Testis (tissue), 3 donors: ENCODE results near the gene WDFY2. TPM values are rescaled to one million over a fixed set of nuclear protein-coding genes. Genes with fewer than 3 reads are reported as not detected.

ENCODE experiments used
- DNase-seq: peaks from one replicate; pipeline ENCODE4 v3.0.0-alpha.2; 2019
- H3K27ac ChIP-seq, 2 donors: fragments of 200-600 bp; sonication (generic); one replicate each; pipeline ENCODE4 v1.5.1; 2019
- H3K27me3 ChIP-seq: fragments of 200-600 bp; sonication (generic); one replicate; pipeline ENCODE4 v1.5.1; 2019
- H3K36me3 ChIP-seq: fragments of 200-600 bp; sonication (generic); one replicate; pipeline ENCODE4 v1.5.1; 2017; ENCODE audit warnings: low read depth; ENCODE audit errors: missing control alignments
- H3K4me1 ChIP-seq: fragments of 200-600 bp; sonication (generic); one replicate; pipeline ENCODE4 v1.5.1; 2019
- H3K4me3 ChIP-seq, 2 donors: fragments of 200-600 bp; sonication (generic); one replicate each; pipeline ENCODE4 v1.5.1; 2017 to 2019
- H3K9me3 ChIP-seq: fragments of 200-600 bp; sonication (generic); one replicate; pipeline ENCODE4 v1.5.1; 2017
- CTCF ChIP-seq, 3 experiments: fragments of 450-650 bp in 2 of 3; fragments of 200-600 bp in 1 of 3; sonication (generic) in 1 of 3; IDR thresholded peaks; one replicate each; pipeline ENCODE4 v1.5.1; 2016 to 2019; ENCODE audit warnings: antibody characterized with exemption in 3 of 3, mild to moderate bottlenecking in 2 of 3, moderate library complexity in 1 of 3
- POLR2A ChIP-seq: fragments of 450-650 bp; IDR thresholded peaks from one replicate; pipeline ENCODE4 v1.6.1; 2017; ENCODE audit warnings: antibody characterized with exemption, mild to moderate bottlenecking, moderate library complexity
- WGBS, 2 donors: methylation state at CpG; one replicate each; pipeline ENCODE4 v1.1.5; 2018; 5-methylcytosine and 5-hydroxymethylcytosine counted together
- intact Hi-C: fragments of 100-400 bp; cut with DNase I; formaldehyde crosslinking; loops from one replicate; pipeline ENCODE4 v1.15.1; 2023; ENCODE audit warnings: low total_unique reads
- polyA plus RNA-seq: library from polyadenylated mRNA; stranded (reverse); fragments of 350-450 nt; fragmentation: Illumina TruSeq; extraction: RNeasy Lipid Tissue Mini Kit (QIAGEN cat#74804); gene quantifications from one replicate; pipeline ENCODE4 v1.2.3, GENCODE V29; 2014; ENCODE audit warnings: low read depth, low replicate concordance; ENCODE audit not compliant: insufficient read depth
- total RNA-seq, 2 donors: library from RNA; depleted of rRNA; stranded (reverse); fragments of >200 nt; gene quantifications; one replicate each; pipeline ENCODE4 v1.2.3, GENCODE V29; 2016

The WDFY2 gene
- total and polyA plus RNA-seq, 3 donors from 2014 or later: 17.1 to 45.8 (median 36.1) TPM

- Histone ChIP-seq H3K27ac (peak overlapping the region in 1 of 2 donors; percentile 16), H3K4me3 (no peak overlapping the region), H3K4me1 (peaks cover 46% of the 10 kb centered on the region), H3K9me3 (no peaks in the 10 kb centered on the region), H3K36me3 (no peaks in the 10 kb centered on the region), H3K27me3 (no peaks in the 10 kb centered on the region)
- intact Hi-C loops: no loop called here
- no peak for DNase-seq
- 65 to 70% methylated on average over 3 of the region's 3 CpGs for WGBS, 2 donors
- TF ChIP-seq POLR2A (no peak), CTCF (IDR thresholded peaks at IDR 0.05) (no peak)
Observed at GRCh38 chr13:51643105-51643881, 59.0 kb downstream of the WDFY2 start.

GRCh38 chr13:51643882-51644281, 59.6 kb downstream of the WDFY2 start:
- no peaks in the 10 kb centered on the region for H3K9me3 ChIP-seq
- H3K4me3 ChIP-seq: no peak overlapping the region
- intact Hi-C loops: no loop called here
- no peaks in the 10 kb centered on the region for H3K36me3 ChIP-seq
- no peak for TF ChIP-seq POLR2A
- no peak for TF ChIP-seq CTCF (IDR thresholded peaks at IDR 0.05)
- no peaks in the 10 kb centered on the region for H3K27me3 ChIP-seq
- peaks cover 40% of the 10 kb centered on the region for H3K4me1 ChIP-seq
- DNase-seq: no peak
- H3K27ac ChIP-seq: peak overlapping the region in 1 of 2 donors; percentile 16
- 55 to 68% methylated on average over 1 of the region's 1 CpG for WGBS, 2 donors

- 63 to 72% methylated on average over 1 of the region's 1 CpG for WGBS, 2 donors
- H3K9me3 ChIP-seq: no peaks in the 10 kb centered on the region
- TF ChIP-seq CTCF (IDR thresholded peaks at IDR 0.05): no peak
- no peak for TF ChIP-seq POLR2A
- no peak for DNase-seq
- H3K4me1 ChIP-seq: peaks cover 32% of the 10 kb centered on the region
- no peak overlapping the region for H3K4me3 ChIP-seq
- H3K27me3 ChIP-seq: no peaks in the 10 kb centered on the region
- no peak overlapping the region for H3K27ac ChIP-seq
- H3K36me3 ChIP-seq: no peaks in the 10 kb centered on the region
- intact Hi-C loops: no loop called here
Observed at GRCh38 chr13:51644654-51645053, 60.4 kb downstream of the WDFY2 start.

GRCh38 chr13:51645154-51645650, 60.9 kb downstream of the WDFY2 start:
- H3K27me3 ChIP-seq: no peaks in the 10 kb centered on the region
- 52 to 56% methylated on average over 4 of the region's 4 CpGs for WGBS, 2 donors
- DNase-seq: no peak
- H3K36me3 ChIP-seq: no peaks in the 10 kb centered on the region
- H3K4me1 ChIP-seq: peaks cover 31% of the 10 kb centered on the region
- H3K9me3 ChIP-seq: no peaks in the 10 kb centered on the region
- no peak for TF ChIP-seq POLR2A
- no peak for TF ChIP-seq CTCF (IDR thresholded peaks at IDR 0.05)
- intact Hi-C loops: no loop called here
- H3K27ac ChIP-seq: no peak overlapping the region
- no peak overlapping the region for H3K4me3 ChIP-seq
